GM19193 (cell line): Measurements from ENCODE around the gene NLGN2.

Experiments used
- POLR2A ChIP-seq: IDR thresholded peaks from 4 replicates; pipeline ENCODE4 v1.6.1; 2011; ENCODE audit not compliant: insufficient read depth, insufficient read length; ENCODE audit errors: extremely low read depth

Gene NLGN2

GRCh38 chr17:7437369-7437863 is 29.8 kb downstream of the NLGN2 start:
- TF ChIP-seq POLR2A, result no peak

- no peak for TF ChIP-seq POLR2A
Observed at GRCh38 chr17:7437950-7438614, 30.4 kb downstream of the NLGN2 start.

- TF ChIP-seq POLR2A, result no peak
Observed at GRCh38 chr17:7438656-7439460, 31.2 kb downstream of the NLGN2 start.

GRCh38 chr17:7439462-7440112 is 31.9 kb downstream of the NLGN2 start, which contains the start of gene FGF11:
Gene FGF11, plus strand, starts transcription at chr17:7439512. Its CDS starts 109 bp downstream, at chr17:7439621.
- TF ChIP-seq POLR2A, result no peak

GRCh38 chr17:7440113-7440833 is 32.6 kb downstream of the NLGN2 start:
- TF ChIP-seq POLR2A, result no peak

- peak; percentile 5 for TF ChIP-seq POLR2A
Observed at GRCh38 chr17:7440834-7441195, 33.2 kb downstream of the NLGN2 start.

- no peak for TF ChIP-seq POLR2A
Observed at GRCh38 chr17:7441266-7441665, 33.6 kb downstream of the NLGN2 start.

- TF ChIP-seq POLR2A, result no peak
Observed at GRCh38 chr17:7442142-7442541, 34.5 kb downstream of the NLGN2 start.

- no peak for TF ChIP-seq POLR2A
Observed at GRCh38 chr17:7443499-7444485, 36.1 kb downstream of the NLGN2 start.

GRCh38 chr17:7444682-7445618 is 37.3 kb downstream of the NLGN2 start, which contains the start of gene CHRNB1:
Gene CHRNB1, plus strand, starts transcription at chr17:7445061. Its CDS starts 67 bp downstream, at chr17:7445128.
- no peak for TF ChIP-seq POLR2A

- TF ChIP-seq POLR2A, result no peak
Observed at GRCh38 chr17:7445619-7445968, 37.9 kb downstream of the NLGN2 start.

GRCh38 chr17:7448461-7448860 is 40.8 kb downstream of the NLGN2 start:
- no peak for TF ChIP-seq POLR2A

- no peak for TF ChIP-seq POLR2A
Observed at GRCh38 chr17:7459961-7460545, 52.4 kb downstream of the NLGN2 start.
